HG02870 (cell line): ENCODE measurements around the gene GPC5.
"Not testable (repeated sequence)": the region's sequence is repeated elsewhere in the genome, so short reads cannot be mapped to it uniquely, and the experiment has no call there.

Source experiments
- ATAC-seq: cut with Tn5 transposase; IDR thresholded peaks from one replicate; pipeline ENCODE4 v1.9.1; 2021; ENCODE audit warnings: mild to moderate bottlenecking, moderate library complexity; ENCODE audit not compliant: unreplicated experiment

The GPC5 gene

GRCh38 chr13:92500192-92500591, 1101.8 kb downstream of the GPC5 start:
- ATAC-seq = no peak

DNA sequence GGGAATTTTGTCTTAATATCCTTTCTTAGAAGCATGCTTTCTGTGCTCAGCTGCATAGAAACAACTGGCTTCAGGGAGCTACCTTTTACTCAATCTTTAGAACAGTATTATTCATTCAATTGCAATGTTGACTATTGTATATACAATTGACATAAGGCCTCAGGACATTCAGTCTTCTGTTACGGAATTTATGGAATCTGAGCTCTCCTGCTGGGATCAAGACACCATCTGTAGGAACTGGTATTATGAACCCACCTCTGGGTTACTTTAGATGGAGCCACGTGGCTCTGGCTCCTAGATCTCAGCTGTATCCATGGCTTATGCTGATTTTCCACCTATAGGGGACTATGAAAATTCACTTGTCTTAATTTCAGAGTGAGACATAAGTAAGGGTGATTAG, 1112.0 kb downstream of the GPC5 start:
- no peak for ATAC-seq

- no peak for ATAC-seq
Observed at GRCh38 chr13:92512852-92513251, 1114.4 kb downstream of the GPC5 start.

- no peak for ATAC-seq
Observed at GRCh38 chr13:92513672-92514071, 1115.3 kb downstream of the GPC5 start.

DNA sequence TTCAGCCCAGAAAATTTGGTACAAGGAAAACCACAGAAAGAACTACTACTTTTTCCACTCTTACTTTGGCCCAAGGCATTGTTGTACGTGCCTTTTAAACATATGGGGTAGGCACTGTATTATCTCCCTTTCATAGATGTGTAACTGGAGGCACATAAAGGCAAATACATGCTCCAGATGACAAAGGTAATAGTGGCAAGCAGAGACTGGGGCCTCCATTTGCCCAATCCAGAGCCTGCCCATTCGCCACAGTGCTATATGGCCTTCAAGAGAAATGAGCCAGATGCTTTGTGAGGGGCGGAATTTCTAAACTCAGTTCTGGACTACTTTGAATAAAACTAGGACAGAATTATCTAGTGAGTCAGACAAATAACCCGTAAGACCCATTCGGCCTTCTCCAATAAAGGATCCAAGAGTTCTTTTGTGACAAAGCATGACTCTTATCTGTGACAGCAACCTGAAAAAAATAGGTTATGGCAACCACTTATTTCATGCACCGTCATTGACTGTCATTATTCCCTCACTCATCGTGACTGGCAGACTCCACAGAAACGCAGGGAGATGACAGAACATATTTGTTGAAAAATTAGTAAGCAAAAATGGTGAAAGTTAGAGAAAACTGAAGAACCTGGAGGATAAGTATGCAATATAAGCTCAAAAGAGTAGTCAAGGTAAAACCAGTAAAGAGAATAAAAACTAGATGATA, 1116.2 kb downstream of the GPC5 start:
- no peak for ATAC-seq

DNA sequence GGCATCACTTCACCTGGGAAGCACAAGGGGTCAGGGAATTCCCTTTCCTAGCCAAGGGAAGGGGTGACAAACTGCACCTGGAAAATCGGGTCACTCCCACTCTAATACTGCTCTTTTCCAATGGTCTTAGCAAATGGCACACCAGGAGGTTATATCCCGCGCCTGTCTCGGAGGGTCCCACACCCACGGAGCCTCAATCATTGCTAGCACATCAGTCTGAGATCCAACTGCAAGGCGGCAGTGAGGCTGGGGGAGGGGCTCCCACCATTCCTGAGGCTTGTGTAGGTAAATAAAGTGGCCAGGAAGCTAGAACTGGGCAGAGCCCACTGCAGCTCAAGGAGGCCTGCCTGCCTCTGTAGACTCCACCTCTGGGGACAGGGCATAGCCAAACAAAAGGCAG, 1118.5 kb downstream of the GPC5 start:
- ATAC-seq = not testable (repeated sequence)

DNA sequence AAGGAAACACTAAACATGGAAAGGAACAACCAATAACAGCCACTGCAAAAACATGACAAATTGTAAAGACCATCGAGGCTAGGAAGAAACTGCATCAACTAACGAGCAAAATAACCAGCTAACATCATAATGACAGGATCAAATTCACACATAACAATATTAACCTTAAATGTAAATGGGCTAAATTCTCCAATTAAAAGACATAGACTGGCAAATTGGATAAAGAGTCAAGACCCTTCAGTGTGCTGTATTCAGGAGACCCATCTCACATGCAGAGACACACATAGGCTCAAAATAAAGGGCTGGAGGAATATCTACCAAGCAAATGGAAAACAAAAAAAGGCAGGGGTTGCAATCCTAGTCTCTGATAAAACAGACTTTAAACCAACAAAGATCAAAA, 1120.2 kb downstream of the GPC5 start:
- ATAC-seq = not testable (repeated sequence)

GRCh38 chr13:92530364-92530763, 1131.9 kb downstream of the GPC5 start:
- no peak for ATAC-seq

DNA sequence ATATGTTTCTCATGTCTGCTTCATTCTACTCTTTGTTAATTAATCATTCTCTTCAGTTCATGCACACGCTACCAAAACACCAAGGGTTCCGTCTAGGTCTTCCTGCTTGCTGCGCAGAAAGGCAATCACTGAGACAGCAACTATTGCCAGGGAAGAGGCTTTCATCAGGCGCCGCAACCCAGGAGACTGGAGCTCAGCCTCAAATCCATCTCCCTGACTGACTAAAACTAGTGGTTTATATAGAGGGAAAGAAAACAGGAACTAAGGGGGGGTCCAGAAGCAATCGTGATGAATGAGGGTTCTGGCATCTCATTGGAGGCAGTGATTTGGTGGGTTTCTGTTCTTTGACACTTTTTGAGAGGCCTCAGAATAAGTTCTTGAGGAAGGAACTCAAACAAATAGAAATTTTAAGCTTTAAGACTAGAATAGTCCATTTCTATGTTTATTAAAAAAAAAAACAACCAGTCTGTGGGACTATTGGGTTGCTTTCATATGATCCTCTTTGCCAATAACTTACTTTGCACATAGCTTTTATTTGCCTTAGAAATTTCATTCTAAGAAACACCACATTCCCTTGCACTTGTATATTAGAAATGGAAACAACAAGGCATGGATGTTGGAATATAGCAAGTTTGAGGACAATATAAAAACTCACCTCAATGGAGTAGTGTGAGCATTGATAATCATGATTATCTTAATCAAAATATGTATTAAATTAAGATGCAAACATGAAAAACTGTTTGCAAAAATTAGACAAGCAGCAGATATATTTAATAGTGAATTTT, 1137.0 kb downstream of the GPC5 start:
- ATAC-seq = no peak

- ATAC-seq = no peak
Observed at GRCh38 chr13:92537471-92537870, 1139.0 kb downstream of the GPC5 start.

DNA sequence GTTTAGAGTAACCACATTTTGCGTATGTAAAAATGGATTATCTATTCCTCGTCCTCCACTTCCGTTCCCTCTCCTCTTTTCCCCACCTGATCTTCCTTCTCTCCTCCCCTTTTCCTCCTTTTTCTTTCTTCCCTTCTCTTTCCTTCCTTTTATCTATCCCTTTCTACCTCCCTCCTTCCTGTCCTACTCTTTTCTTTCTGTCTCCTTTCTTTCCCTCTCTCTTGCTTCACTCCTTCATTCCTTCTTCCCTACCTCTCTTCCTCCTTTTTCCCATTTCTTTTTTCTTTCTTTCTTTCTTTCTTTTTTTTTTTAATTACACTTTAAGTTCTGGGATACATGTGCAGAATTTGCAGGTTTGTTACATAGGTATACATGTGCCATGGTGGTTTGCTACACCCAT, 1139.7 kb downstream of the GPC5 start:
- ATAC-seq = no peak

- not testable (repeated sequence) for ATAC-seq
Observed at GRCh38 chr13:92539148-92539547, 1140.7 kb downstream of the GPC5 start.

- no peak for ATAC-seq
Observed at GRCh38 chr13:92547266-92547665, 1148.8 kb downstream of the GPC5 start.

DNA sequence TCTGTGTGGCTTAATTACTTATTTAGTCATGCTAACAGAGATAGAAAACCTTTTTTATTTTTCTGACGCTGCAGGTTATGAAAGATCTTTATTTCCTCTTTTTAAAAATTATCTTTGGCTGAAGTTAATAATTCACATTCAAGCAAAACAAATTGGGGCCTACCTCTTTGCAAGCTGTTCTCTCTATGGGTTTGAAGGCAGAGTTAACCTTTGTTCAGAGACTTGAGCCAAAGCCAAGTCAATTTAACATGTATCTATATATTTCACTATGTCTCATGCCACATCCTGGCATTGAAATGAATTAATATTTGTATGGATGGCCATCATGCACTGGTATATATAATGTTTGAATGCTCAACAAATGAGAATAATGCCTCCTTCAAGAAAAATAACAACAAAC, 1150.9 kb downstream of the GPC5 start:
- ATAC-seq = no peak

- no peak for ATAC-seq
Observed at GRCh38 chr13:92553470-92554114, 1155.2 kb downstream of the GPC5 start.

GRCh38 chr13:92560883-92561282, 1162.5 kb downstream of the GPC5 start:
- no peak for ATAC-seq

- no peak for ATAC-seq
Observed at GRCh38 chr13:92564942-92565341, 1166.5 kb downstream of the GPC5 start.

DNA sequence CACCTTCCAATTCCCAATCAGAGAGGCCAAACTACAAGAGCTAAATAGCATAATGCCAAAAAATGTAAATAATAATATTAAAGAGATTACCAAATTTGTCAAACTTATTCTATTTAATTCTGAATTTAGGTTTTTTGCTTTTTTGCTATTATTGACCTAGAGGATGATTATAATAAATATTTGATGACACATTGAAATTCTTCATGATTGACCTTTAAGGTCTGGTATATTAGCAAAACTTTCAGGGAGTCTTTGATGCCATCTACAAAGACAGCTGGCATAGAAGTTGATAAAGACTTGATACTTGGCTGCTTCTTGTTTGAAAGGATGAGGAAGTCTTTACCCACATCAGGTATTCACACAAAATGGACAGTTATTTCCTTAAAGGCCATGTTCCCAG, 1168.3 kb downstream of the GPC5 start:
- no peak for ATAC-seq

- no peak for ATAC-seq
Observed at GRCh38 chr13:92572190-92572589, 1173.8 kb downstream of the GPC5 start.

- no peak for ATAC-seq
Observed at GRCh38 chr13:92573467-92574057, 1175.1 kb downstream of the GPC5 start.

DNA sequence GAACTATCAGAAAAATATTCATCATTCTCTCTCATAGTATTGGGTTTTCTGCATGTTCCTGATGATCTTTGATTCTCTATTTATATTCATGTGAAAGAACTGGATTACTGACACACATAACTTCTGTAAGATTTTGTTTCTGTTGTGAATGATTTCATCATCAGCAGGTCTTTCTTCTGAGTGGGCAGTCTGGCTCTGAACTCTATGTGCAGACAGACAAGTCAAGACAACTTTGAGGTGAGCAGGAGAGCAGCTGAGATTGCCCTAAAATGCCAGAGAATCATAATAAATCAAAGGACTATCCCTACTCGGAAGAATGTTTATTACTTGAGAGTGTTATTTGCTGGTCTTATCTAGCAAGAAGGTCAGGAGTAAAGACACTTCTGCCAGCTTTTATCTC, 1176.1 kb downstream of the GPC5 start:
- ATAC-seq = no peak

- ATAC-seq = no peak
Observed at GRCh38 chr13:92575777-92576176, 1177.4 kb downstream of the GPC5 start.
